GM23338 (cell line): Measurements from ENCODE around the gene ISOC2. TPM values are rescaled to one million over a fixed set of nuclear protein-coding genes. Genes with fewer than 3 reads are reported as not detected.
A peak's percentile ranks its signal among the peaks of the same experiment; 100 is the strongest.
"Not testable (repeated sequence)": the region's sequence is repeated elsewhere in the genome, so short reads cannot be mapped to it uniquely, and the experiment has no call there.

Experiments used
- ATAC-seq: fragments of 200-7000 bp; cut with Tn5 transposase; 3 replicates; pipeline ENCODE4 v1.9.1; 2020
- DNase-seq: peaks from one replicate; pipeline ENCODE4 v3.0.0-alpha.2; 2015; ENCODE audit warnings: low spot score
- H2AFZ ChIP-seq: fragments of 200-600 bp; sonication (generic); 2 replicates; pipeline ENCODE4 v1.8.0; 2016; ENCODE audit warnings: antibody characterized with exemption, mild to moderate bottlenecking, moderate library complexity
- H3F3A ChIP-seq: fragments of 200-600 bp; sonication (generic); replicated peaks from 2 replicates; pipeline ENCODE4 v1.8.0; 2017; ENCODE audit warnings: antibody characterized with exemption, mixed run types, low read depth
- H3K27ac ChIP-seq: fragments of 200-600 bp; sonication (generic); 2 replicates; pipeline ENCODE4 v1.6.1; 2016; ENCODE audit warnings: low read depth
- H3K27me3 ChIP-seq: fragments of 200-600 bp; sonication (generic); 2 replicates; pipeline ENCODE4 v1.8.0; 2016; ENCODE audit warnings: mild to moderate bottlenecking, mixed run types, moderate library complexity; ENCODE audit not compliant: insufficient read depth
- H3K36me3 ChIP-seq: fragments of 200-600 bp; sonication (generic); 2 replicates; pipeline ENCODE4 v1.8.0; 2016; ENCODE audit warnings: mild to moderate bottlenecking; ENCODE audit not compliant: insufficient read depth
- H3K4me1 ChIP-seq: fragments of 200-600 bp; sonication (generic); 2 replicates; pipeline ENCODE4 v1.8.0; 2016; ENCODE audit warnings: mild to moderate bottlenecking, moderate library complexity; ENCODE audit not compliant: insufficient read depth
- H3K4me2 ChIP-seq: fragments of 200-600 bp; sonication (generic); 2 replicates; pipeline ENCODE4 v1.7.1; 2017; ENCODE audit warnings: mixed run types
- H3K4me3 ChIP-seq: fragments of 200-600 bp; sonication (generic); 2 replicates; pipeline ENCODE4 v1.6.1; 2016; ENCODE audit warnings: mixed run types
- H3K79me2 ChIP-seq: fragments of 200-600 bp; sonication (generic); replicated peaks from 2 replicates; pipeline ENCODE4 v1.8.0; 2017; ENCODE audit warnings: mild to moderate bottlenecking; ENCODE audit not compliant: insufficient read depth
- H3K9me2 ChIP-seq: fragments of 200-600 bp; sonication (generic); 2 replicates; pipeline ENCODE4 v1.8.0; 2017; ENCODE audit not compliant: insufficient read depth
- H4K20me1 ChIP-seq: fragments of 200-600 bp; sonication (generic); replicated peaks from 2 replicates; pipeline ENCODE4 v1.8.0; 2017; ENCODE audit warnings: mild to moderate bottlenecking; ENCODE audit not compliant: insufficient read depth
- H3K27ac Mint-ChIP-seq: 2 replicates; pipeline ENCODE4 v1.8.0; 2020; ENCODE audit warnings: inconsistent platforms, mild to moderate bottlenecking, moderate library complexity, mixed read lengths
- H3K27me3 Mint-ChIP-seq: 3 replicates; pipeline ENCODE4 v1.8.0; 2022; ENCODE audit warnings: low read depth, mild to moderate bottlenecking, moderate library complexity, mixed read lengths, inconsistent platforms; ENCODE audit not compliant: insufficient read depth, poor library complexity
- H3K36me3 Mint-ChIP-seq: 3 replicates; pipeline ENCODE4 v1.8.0; 2021; ENCODE audit warnings: low read depth, mild to moderate bottlenecking, inconsistent platforms, moderate library complexity, mixed read lengths
- H3K4me1 Mint-ChIP-seq: 3 replicates; pipeline ENCODE4 v1.8.0; 2020; ENCODE audit warnings: mild to moderate bottlenecking, inconsistent platforms, mixed read lengths
- H3K4me3 Mint-ChIP-seq: 3 replicates; pipeline ENCODE4 v1.8.0; 2021; ENCODE audit warnings: moderate library complexity, mild to moderate bottlenecking, inconsistent platforms, mixed read lengths
- H3K9me3 Mint-ChIP-seq: 3 replicates; pipeline ENCODE4 v1.8.0; 2020; ENCODE audit warnings: moderate library complexity, mild to moderate bottlenecking, inconsistent platforms, mixed read lengths
- ETS1 ChIP-seq: IDR thresholded peaks from 2 replicates; pipeline ENCODE4 v1.6.1; 2016; ENCODE audit warnings: antibody characterized with exemption
- EZH2 ChIP-seq: fragments of 200-600 bp; sonication (generic); IDR thresholded peaks from one replicate; pipeline ENCODE4 v1.8.0; 2017; ENCODE audit warnings: antibody characterized with exemption, mild to moderate bottlenecking, low read depth; ENCODE audit not compliant: unreplicated experiment
- JUNB ChIP-seq: IDR thresholded peaks from one replicate; pipeline ENCODE4 v1.6.1; 2016; ENCODE audit warnings: antibody characterized with exemption; ENCODE audit not compliant: unreplicated experiment
- POLR2AphosphoS5 ChIP-seq: IDR thresholded peaks from 2 replicates; pipeline ENCODE4 v1.6.1; 2016; ENCODE audit warnings: antibody characterized with exemption, low read depth
- STAT1 ChIP-seq: IDR thresholded peaks from one replicate; pipeline ENCODE4 v1.6.1; 2016; ENCODE audit warnings: antibody characterized with exemption; ENCODE audit not compliant: unreplicated experiment
- ZNF114 ChIP-seq: fragments of 250-450 bp; sonication (Bioruptor Pico); IDR thresholded peaks from 2 replicates; pipeline ENCODE4 v1.5.0; 2020; ENCODE audit warnings: mild to moderate bottlenecking, moderate library complexity
- polyA plus RNA-seq: library from polyadenylated mRNA; unstranded; fragments of >200 nt; fragmentation: Nextera tagmentation; extraction: Ambion mirVana; gene quantifications from 2 replicates; pipeline ENCODE4 v1.2.1, GENCODE V29; 2016
- total RNA-seq: library from RNA; depleted of rRNA; stranded (reverse); fragments of >200 nt; shearing (Covaris generic); gene quantifications from 2 replicates; pipeline ENCODE4 v1.2.3, GENCODE V29; 2014
- TF ChIP-seq, protein P1 (sequence below): fragments of 250-450 bp; sonication (Bioruptor Pico); IDR thresholded peaks from 2 replicates; pipeline ENCODE4 v1.5.0; 2020; ENCODE audit warnings: mild to moderate bottlenecking, moderate library complexity

ISOC2 gene
- total and polyA plus RNA-seq, 2 experiments from 2014 or later = 62.6 to 85.2 TPM

DNA sequence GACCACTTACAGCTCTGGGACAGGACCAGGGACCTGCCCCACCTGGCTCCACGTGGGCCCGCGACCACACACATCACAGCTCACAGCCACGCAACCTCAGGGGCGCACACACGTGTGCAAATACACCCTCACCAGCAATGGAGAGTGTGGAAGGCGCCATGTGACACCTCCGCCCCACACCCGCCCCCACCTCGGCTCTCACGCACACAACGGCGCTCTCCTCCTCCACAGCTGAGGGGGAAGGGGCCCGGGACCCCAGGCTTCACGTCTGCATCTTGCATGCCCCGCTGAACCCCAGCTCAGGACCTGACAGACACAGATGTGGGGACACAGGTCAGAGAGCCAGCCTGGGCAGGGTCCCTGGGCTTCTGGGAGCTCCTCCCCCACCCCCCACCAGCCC is 12.0 kb downstream of the ISOC2 start (continued):
- TF ChIP-seq, protein P1, sequence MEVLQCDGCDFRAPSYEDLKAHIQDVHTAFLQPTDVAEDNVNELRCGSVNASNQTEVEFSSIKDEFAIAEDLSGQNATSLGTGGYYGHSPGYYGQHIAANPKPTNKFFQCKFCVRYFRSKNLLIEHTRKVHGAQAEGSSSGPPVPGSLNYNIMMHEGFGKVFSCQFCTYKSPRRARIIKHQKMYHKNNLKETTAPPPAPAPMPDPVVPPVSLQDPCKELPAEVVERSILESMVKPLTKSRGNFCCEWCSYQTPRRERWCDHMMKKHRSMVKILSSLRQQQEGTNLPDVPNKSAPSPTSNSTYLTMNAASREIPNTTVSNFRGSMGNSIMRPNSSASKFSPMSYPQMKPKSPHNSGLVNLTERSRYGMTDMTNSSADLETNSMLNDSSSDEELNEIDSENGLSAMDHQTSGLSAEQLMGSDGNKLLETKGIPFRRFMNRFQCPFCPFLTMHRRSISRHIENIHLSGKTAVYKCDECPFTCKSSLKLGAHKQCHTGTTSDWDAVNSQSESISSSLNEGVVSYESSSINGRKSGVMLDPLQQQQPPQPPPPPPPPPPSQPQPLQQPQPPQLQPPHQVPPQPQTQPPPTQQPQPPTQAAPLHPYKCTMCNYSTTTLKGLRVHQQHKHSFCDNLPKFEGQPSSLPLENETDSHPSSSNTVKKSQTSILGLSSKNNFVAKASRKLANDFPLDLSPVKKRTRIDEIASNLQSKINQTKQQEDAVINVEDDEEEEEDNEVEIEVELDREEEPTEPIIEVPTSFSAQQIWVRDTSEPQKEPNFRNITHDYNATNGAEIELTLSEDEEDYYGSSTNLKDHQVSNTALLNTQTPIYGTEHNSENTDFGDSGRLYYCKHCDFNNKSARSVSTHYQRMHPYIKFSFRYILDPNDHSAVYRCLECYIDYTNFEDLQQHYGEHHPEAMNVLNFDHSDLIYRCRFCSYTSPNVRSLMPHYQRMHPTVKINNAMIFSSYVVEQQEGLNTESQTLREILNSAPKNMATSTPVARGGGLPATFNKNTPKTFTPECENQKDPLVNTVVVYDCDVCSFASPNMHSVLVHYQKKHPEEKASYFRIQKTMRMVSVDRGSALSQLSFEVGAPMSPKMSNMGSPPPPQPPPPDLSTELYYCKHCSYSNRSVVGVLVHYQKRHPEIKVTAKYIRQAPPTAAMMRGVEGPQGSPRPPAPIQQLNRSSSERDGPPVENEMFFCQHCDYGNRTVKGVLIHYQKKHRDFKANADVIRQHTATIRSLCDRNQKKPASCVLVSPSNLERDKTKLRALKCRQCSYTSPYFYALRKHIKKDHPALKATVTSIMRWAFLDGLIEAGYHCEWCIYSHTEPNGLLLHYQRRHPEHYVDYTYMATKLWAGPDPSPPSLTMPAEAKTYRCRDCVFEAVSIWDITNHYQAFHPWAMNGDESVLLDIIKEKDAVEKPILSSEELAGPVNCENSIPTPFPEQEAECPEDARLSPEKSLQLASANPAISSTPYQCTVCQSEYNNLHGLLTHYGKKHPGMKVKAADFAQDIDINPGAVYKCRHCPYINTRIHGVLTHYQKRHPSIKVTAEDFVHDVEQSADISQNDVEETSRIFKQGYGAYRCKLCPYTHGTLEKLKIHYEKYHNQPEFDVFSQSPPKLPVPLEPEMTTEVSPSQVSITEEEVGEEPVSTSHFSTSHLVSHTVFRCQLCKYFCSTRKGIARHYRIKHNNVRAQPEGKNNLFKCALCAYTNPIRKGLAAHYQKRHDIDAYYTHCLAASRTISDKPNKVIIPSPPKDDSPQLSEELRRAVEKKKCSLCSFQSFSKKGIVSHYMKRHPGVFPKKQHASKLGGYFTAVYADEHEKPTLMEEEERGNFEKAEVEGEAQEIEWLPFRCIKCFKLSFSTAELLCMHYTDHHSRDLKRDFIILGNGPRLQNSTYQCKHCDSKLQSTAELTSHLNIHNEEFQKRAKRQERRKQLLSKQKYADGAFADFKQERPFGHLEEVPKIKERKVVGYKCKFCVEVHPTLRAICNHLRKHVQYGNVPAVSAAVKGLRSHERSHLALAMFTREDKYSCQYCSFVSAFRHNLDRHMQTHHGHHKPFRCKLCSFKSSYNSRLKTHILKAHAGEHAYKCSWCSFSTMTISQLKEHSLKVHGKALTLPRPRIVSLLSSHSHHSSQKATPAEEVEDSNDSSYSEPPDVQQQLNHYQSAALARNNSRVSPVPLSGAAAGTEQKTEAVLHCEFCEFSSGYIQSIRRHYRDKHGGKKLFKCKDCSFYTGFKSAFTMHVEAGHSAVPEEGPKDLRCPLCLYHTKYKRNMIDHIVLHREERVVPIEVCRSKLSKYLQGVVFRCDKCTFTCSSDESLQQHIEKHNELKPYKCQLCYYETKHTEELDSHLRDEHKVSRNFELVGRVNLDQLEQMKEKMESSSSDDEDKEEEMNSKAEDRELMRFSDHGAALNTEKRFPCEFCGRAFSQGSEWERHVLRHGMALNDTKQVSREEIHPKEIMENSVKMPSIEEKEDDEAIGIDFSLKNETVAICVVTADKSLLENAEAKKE = no peak

GRCh38 chr19:55448175-55448490 is 13.3 kb downstream of the ISOC2 start:
- not testable (repeated sequence) for H3K9me3 Mint-ChIP-seq, ATAC-seq, H3K79me2 ChIP-seq, H3K4me2 ChIP-seq, H3K27ac ChIP-seq, H4K20me1 ChIP-seq, H3F3A ChIP-seq, H3K9me2 ChIP-seq, H3K36me3 Mint-ChIP-seq, H3K4me3 ChIP-seq, H3K4me3 Mint-ChIP-seq, H3K4me1 ChIP-seq, H3K27ac Mint-ChIP-seq, H2AFZ ChIP-seq, DNase-seq, H3K36me3 ChIP-seq
- peaks cover 84% of the 10 kb centered on the region for H3K27me3 ChIP-seq
- Mint-ChIP-seq H3K27me3 (peaks cover 56% of the 10 kb centered on the region), H3K4me1 (peaks cover 10% of the 10 kb centered on the region)

GRCh38 chr19:55447421-55448174 is 13.8 kb downstream of the ISOC2 start:
- Mint-ChIP-seq H3K27me3 (peaks cover 56% of the 10 kb centered on the region), H3K36me3 (no peaks in the 10 kb centered on the region; the same call in 2 of the 3 replicates)
- peaks cover 3% of the 10 kb centered on the region; the same call in 1 of the 2 replicates for H3K4me1 ChIP-seq
- TF ChIP-seq JUNB (no peak), ETS1 (no peak), POLR2AphosphoS5 (no peak), ZNF114 (CRISPR knock-in tag) (no peak), STAT1 (no peak), EZH2 (no peak)

More at GRCh38 chr19:55447421-55448174, 13.8 kb downstream of the ISOC2 start:
- H3K27me3 ChIP-seq = peaks cover 89% of the 10 kb centered on the region
- H4K20me1 ChIP-seq = no peaks in the 10 kb centered on the region
- H3K27ac ChIP-seq = no peak overlapping the region
- no peaks in the 10 kb centered on the region for H3K9me2 ChIP-seq
- DNase-seq = peak; percentile 62
- H3K4me3 Mint-ChIP-seq = no peak overlapping the region
- no peak overlapping the region for H2AFZ ChIP-seq
- H3K4me2 ChIP-seq = no peak overlapping the region
- peaks cover 13% of the 10 kb centered on the region for H3K4me1 Mint-ChIP-seq
- H3K36me3 ChIP-seq = no peaks in the 10 kb centered on the region
- H3K79me2 ChIP-seq = no peaks in the 10 kb centered on the region
- no peaks in the 10 kb centered on the region; the same call in 2 of the 3 replicates for H3K9me3 Mint-ChIP-seq
- 0 out of 2 replicates have a peak, but pooled peaks cover 4% of the 10 kb centered on the region for H3F3A ChIP-seq
- peak; percentile 3; the same call in 2 of the 3 replicates for ATAC-seq
- H3K27ac Mint-ChIP-seq = no peak overlapping the region
- no peak overlapping the region for H3K4me3 ChIP-seq
